GM23338 (cell line): ENCODE results near the gene GTF3C2. TPM values are rescaled to one million over a fixed set of nuclear protein-coding genes. Genes with fewer than 3 reads are reported as not detected.

Source experiments
- ATAC-seq: fragments of 200-7000 bp; cut with Tn5 transposase; 3 replicates; pipeline ENCODE4 v1.9.1; 2020
- DNase-seq: peaks from one replicate; pipeline ENCODE4 v3.0.0-alpha.2; 2015; ENCODE audit warnings: low spot score
- H2AFZ ChIP-seq: fragments of 200-600 bp; sonication (generic); 2 replicates; pipeline ENCODE4 v1.8.0; 2016; ENCODE audit warnings: antibody characterized with exemption, mild to moderate bottlenecking, moderate library complexity
- H3F3A ChIP-seq: fragments of 200-600 bp; sonication (generic); replicated peaks from 2 replicates; pipeline ENCODE4 v1.8.0; 2017; ENCODE audit warnings: antibody characterized with exemption, mixed run types, low read depth
- H3K27ac ChIP-seq: fragments of 200-600 bp; sonication (generic); 2 replicates; pipeline ENCODE4 v1.6.1; 2016; ENCODE audit warnings: low read depth
- H3K27me3 ChIP-seq: fragments of 200-600 bp; sonication (generic); 2 replicates; pipeline ENCODE4 v1.8.0; 2016; ENCODE audit warnings: mild to moderate bottlenecking, mixed run types, moderate library complexity; ENCODE audit not compliant: insufficient read depth
- H3K36me3 ChIP-seq: fragments of 200-600 bp; sonication (generic); 2 replicates; pipeline ENCODE4 v1.8.0; 2016; ENCODE audit warnings: mild to moderate bottlenecking; ENCODE audit not compliant: insufficient read depth
- H3K4me1 ChIP-seq: fragments of 200-600 bp; sonication (generic); 2 replicates; pipeline ENCODE4 v1.8.0; 2016; ENCODE audit warnings: mild to moderate bottlenecking, moderate library complexity; ENCODE audit not compliant: insufficient read depth
- H3K4me2 ChIP-seq: fragments of 200-600 bp; sonication (generic); 2 replicates; pipeline ENCODE4 v1.7.1; 2017; ENCODE audit warnings: mixed run types
- H3K4me3 ChIP-seq: fragments of 200-600 bp; sonication (generic); 2 replicates; pipeline ENCODE4 v1.6.1; 2016; ENCODE audit warnings: mixed run types
- H3K79me2 ChIP-seq: fragments of 200-600 bp; sonication (generic); replicated peaks from 2 replicates; pipeline ENCODE4 v1.8.0; 2017; ENCODE audit warnings: mild to moderate bottlenecking; ENCODE audit not compliant: insufficient read depth
- H3K9me2 ChIP-seq: fragments of 200-600 bp; sonication (generic); 2 replicates; pipeline ENCODE4 v1.8.0; 2017; ENCODE audit not compliant: insufficient read depth
- H4K20me1 ChIP-seq: fragments of 200-600 bp; sonication (generic); replicated peaks from 2 replicates; pipeline ENCODE4 v1.8.0; 2017; ENCODE audit warnings: mild to moderate bottlenecking; ENCODE audit not compliant: insufficient read depth
- H3K27ac Mint-ChIP-seq: 2 replicates; pipeline ENCODE4 v1.8.0; 2020; ENCODE audit warnings: inconsistent platforms, mild to moderate bottlenecking, moderate library complexity, mixed read lengths
- H3K27me3 Mint-ChIP-seq: 3 replicates; pipeline ENCODE4 v1.8.0; 2022; ENCODE audit warnings: low read depth, mild to moderate bottlenecking, moderate library complexity, mixed read lengths, inconsistent platforms; ENCODE audit not compliant: insufficient read depth, poor library complexity
- H3K36me3 Mint-ChIP-seq: 3 replicates; pipeline ENCODE4 v1.8.0; 2021; ENCODE audit warnings: low read depth, mild to moderate bottlenecking, inconsistent platforms, moderate library complexity, mixed read lengths
- H3K4me1 Mint-ChIP-seq: 3 replicates; pipeline ENCODE4 v1.8.0; 2020; ENCODE audit warnings: mild to moderate bottlenecking, inconsistent platforms, mixed read lengths
- H3K4me3 Mint-ChIP-seq: 3 replicates; pipeline ENCODE4 v1.8.0; 2021; ENCODE audit warnings: moderate library complexity, mild to moderate bottlenecking, inconsistent platforms, mixed read lengths
- H3K9me3 Mint-ChIP-seq: 3 replicates; pipeline ENCODE4 v1.8.0; 2020; ENCODE audit warnings: moderate library complexity, mild to moderate bottlenecking, inconsistent platforms, mixed read lengths
- CTCF ChIP-seq, 2 experiments: fragments of 200-600 bp in 1 of 2; sonication (generic) in 1 of 2; conservative IDR thresholded peaks; 2 replicates each; pipeline versions ENCODE4 v1.5.1 to v1.6.1; 2016 to 2017; ENCODE audit warnings: antibody characterized with exemption in 2 of 2, low read depth in 2 of 2, mild to moderate bottlenecking in 2 of 2, moderate library complexity in 1 of 2
- ETS1 ChIP-seq: IDR thresholded peaks from 2 replicates; pipeline ENCODE4 v1.6.1; 2016; ENCODE audit warnings: antibody characterized with exemption
- EZH2 ChIP-seq: fragments of 200-600 bp; sonication (generic); IDR thresholded peaks from one replicate; pipeline ENCODE4 v1.8.0; 2017; ENCODE audit warnings: antibody characterized with exemption, mild to moderate bottlenecking, low read depth; ENCODE audit not compliant: unreplicated experiment
- EZH2phosphoT487 ChIP-seq: fragments of 200-600 bp; sonication (generic); IDR thresholded peaks from one replicate; pipeline ENCODE4 v1.8.1; 2018; ENCODE audit warnings: antibody characterized with exemption; ENCODE audit not compliant: unreplicated experiment
- POLR2AphosphoS5 ChIP-seq: IDR thresholded peaks from 2 replicates; pipeline ENCODE4 v1.6.1; 2016; ENCODE audit warnings: antibody characterized with exemption, low read depth
- STAT1 ChIP-seq: IDR thresholded peaks from one replicate; pipeline ENCODE4 v1.6.1; 2016; ENCODE audit warnings: antibody characterized with exemption; ENCODE audit not compliant: unreplicated experiment
- ZNF462 ChIP-seq: fragments of 250-450 bp; sonication (Bioruptor Pico); IDR thresholded peaks from 2 replicates; pipeline ENCODE4 v1.5.0; 2020; ENCODE audit warnings: mild to moderate bottlenecking, moderate library complexity
- polyA plus RNA-seq: library from polyadenylated mRNA; unstranded; fragments of >200 nt; fragmentation: Nextera tagmentation; extraction: Ambion mirVana; gene quantifications from 2 replicates; pipeline ENCODE4 v1.2.1, GENCODE V29; 2016
- total RNA-seq: library from RNA; depleted of rRNA; stranded (reverse); fragments of >200 nt; shearing (Covaris generic); gene quantifications from 2 replicates; pipeline ENCODE4 v1.2.3, GENCODE V29; 2014

Gene GTF3C2
- total and polyA plus RNA-seq, 2 experiments from 2014 or later = 69.1 to 118 TPM

GRCh38 chr2:27376866-27377617 is 20.5 kb upstream of the GTF3C2 start:
- Mint-ChIP-seq H3K27me3 (peaks cover 32% of the 10 kb centered on the region), H3K4me1 (peaks cover 27% of the 10 kb centered on the region), H3K9me3 (no peaks in the 10 kb centered on the region), H3K4me3 (no peak overlapping the region; the same call in 2 of the 3 replicates), H3K36me3 (peaks cover 81% of the 10 kb centered on the region), H3K27ac (no peak overlapping the region)
- Histone ChIP-seq H3K36me3 (peaks cover 26% of the 10 kb centered on the region), H3K4me3 (no peak overlapping the region), H2AFZ (no peak overlapping the region), H3K4me1 (peaks cover 16% of the 10 kb centered on the region), H3F3A (peaks cover 26% of the 10 kb centered on the region), H3K27ac (no peak overlapping the region), H3K27me3 (no peaks in the 10 kb centered on the region), H3K4me2 (no peak overlapping the region), H3K9me2 (no peaks in the 10 kb centered on the region), H4K20me1 (no peaks in the 10 kb centered on the region; the same call in 1 of the 2 replicates), H3K79me2 (peaks cover 22% of the 10 kb centered on the region)
- ATAC-seq (no peak), DNase-seq (no peak)
- TF ChIP-seq POLR2AphosphoS5 (0 out of 2 replicates have a peak, but pooled peaks have one; percentile 4), ZNF462 (CRISPR knock-in tag) (no peak)

- Histone ChIP-seq H3K27me3 (no peaks in the 10 kb centered on the region), H3K9me2 (no peaks in the 10 kb centered on the region), H3F3A (peaks cover 25% of the 10 kb centered on the region), H3K79me2 (peaks cover 30% of the 10 kb centered on the region), H3K4me2 (no peak overlapping the region), H3K4me3 (no peak overlapping the region), H3K4me1 (peaks cover 22% of the 10 kb centered on the region), H3K27ac (no peak overlapping the region), H3K36me3 (peaks cover 21% of the 10 kb centered on the region; the same call in 1 of the 2 replicates), H2AFZ (no peak overlapping the region), H4K20me1 (no peaks in the 10 kb centered on the region; the same call in 1 of the 2 replicates)
- no peak for ATAC-seq
- Mint-ChIP-seq H3K36me3 (peaks cover 74% of the 10 kb centered on the region), H3K4me3 (no peak overlapping the region), H3K9me3 (no peaks in the 10 kb centered on the region), H3K27ac (no peak overlapping the region), H3K27me3 (peaks cover 27% of the 10 kb centered on the region), H3K4me1 (peaks cover 28% of the 10 kb centered on the region)
- no peak for DNase-seq
- TF ChIP-seq ETS1 (no peak), EZH2 (no peak), EZH2phosphoT487 (no peak), POLR2AphosphoS5 (peak; percentile 5; the same call in 1 of the 2 replicates), CTCF (conservative IDR thresholded peaks at IDR 0.05; ENCODE audit: low read depth in 2 of 2) (no peak), STAT1 (no peak)
Observed at GRCh38 chr2:27376151-27376865, 19.7 kb upstream of the GTF3C2 start.
